Mammary epithelial cell (primary cell): Measurements from ENCODE around the gene HHATL.

Source experiments
- CTCF ChIP-seq, 2 donors: IDR thresholded peaks in 1 of 2; conservative IDR thresholded peaks in 1 of 2; 2 replicates each; pipeline ENCODE4 v1.5.1; 2011 to 2012; ENCODE audit warnings: inconsistent platforms in 2 of 2, low read length in 2 of 2, mild to moderate bottlenecking in 2 of 2, control low read depth in 1 of 2, low read depth in 1 of 2; ENCODE audit not compliant: insufficient read depth in 1 of 2; ENCODE audit errors: extremely low read depth in 1 of 2
- EZH2 ChIP-seq: IDR thresholded peaks from 2 replicates; pipeline ENCODE4 v1.6.1; 2012; ENCODE audit warnings: low read length, inconsistent platforms, borderline replicate concordance

- TF ChIP-seq CTCF (conservative IDR thresholded peaks at IDR 0.05 in 1 of 2, IDR thresholded peaks at IDR 0.05 in 1 of 2; ENCODE audit: extremely low read depth in 1 of 2, insufficient read depth in 1 of 2, low read depth in 1 of 2, low read length in 2 of 2) (no peak), EZH2 (no peak)
Observed at GRCh38 chr3:42668413-42668760, 34.2 kb downstream of the HHATL start.
